Measurements from ENCODE around the gene HBZ.

- TF ChIP-seq CTCF (conservative IDR thresholded peaks at IDR 0.05 in 1 of 2, IDR thresholded peaks at IDR 0.05 in 1 of 2; ENCODE audit: low read depth in 1 of 2, low read length in 2 of 2), result no peak
- TF ChIP-seq EZH2 (IDR thresholded peaks at IDR 0.05; ENCODE audit: low read length, missing control alignments), result no peak
Measured at GRCh38 chr16:140175-140857, 12.1 kb upstream of the HBZ start.
